G401.6 (cell line): ENCODE results near the gene CD109.
"Not testable (repeated sequence)": the region's sequence is repeated elsewhere in the genome, so short reads cannot be mapped to it uniquely, and the experiment has no call there.

ENCODE experiments used
- FAIRE-seq: peaks from 2 replicates; lab custom pipeline; 2012; peaks lifted over from hg19 to GRCh38; lab: Jason Lieb, UNC

The CD109 gene

DNA sequence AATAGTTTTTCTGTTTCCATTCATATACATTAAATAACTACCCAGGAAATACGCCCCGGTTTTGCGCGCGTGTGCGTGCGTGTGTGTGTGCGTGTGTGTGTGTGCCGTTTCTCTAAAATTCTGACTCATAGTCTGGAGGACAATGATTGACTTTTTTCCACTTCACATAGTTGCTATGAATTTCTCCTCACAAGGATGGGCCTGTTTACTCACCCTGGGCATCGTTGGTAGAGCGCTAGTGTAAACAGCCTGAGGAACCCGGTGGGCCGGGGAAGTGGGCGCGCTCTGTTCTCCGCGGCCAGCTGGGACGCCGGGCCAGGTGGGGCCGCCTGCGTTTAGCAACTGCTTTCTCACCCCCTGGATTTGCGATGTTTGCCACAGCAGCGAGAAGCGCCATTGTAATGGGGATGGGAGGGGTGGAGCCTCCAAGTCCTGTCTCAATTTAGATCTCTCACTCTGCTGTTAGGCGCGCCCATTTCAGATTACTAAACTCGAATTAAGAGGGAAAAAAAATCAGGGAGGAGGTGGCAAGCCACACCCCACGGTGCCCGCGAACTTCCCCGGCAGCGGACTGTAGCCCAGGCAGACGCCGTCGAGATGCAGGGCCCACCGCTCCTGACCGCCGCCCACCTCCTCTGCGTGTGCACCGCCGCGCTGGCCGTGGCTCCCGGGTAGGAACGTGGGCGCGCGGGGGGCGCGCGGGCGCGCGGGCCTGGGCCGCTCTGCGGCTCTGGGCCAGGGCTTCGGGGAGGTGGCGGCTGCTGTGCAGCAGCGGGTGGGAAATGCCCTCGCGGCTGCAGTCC is at the start of gene CD109:
Gene CD109 (plus strand): TSS at position 585 of the 803 bp plus-strand sequence. CDS start 13 bp downstream, at position 598.
- no peak for FAIRE-seq

DNA sequence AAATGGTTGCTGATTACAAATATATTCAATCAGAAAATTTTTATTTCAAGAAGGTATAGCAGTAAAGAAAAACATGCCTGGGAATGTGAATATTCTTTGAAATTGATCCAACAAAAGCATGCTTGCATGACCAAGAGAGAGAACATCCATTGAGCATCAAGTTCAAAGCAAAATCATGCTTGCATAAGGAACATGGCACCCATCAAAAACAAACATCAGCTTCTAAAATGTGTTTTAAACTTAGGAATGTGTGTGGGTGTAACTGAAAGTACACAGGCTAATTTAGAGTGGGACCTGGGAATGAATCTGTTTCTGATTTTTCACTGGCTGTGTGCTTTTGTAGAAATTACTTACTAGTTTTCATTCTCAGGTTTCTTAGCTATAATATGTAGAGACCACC is 47.8 kb upstream of the CD109 start:
- FAIRE-seq = no peak

DNA sequence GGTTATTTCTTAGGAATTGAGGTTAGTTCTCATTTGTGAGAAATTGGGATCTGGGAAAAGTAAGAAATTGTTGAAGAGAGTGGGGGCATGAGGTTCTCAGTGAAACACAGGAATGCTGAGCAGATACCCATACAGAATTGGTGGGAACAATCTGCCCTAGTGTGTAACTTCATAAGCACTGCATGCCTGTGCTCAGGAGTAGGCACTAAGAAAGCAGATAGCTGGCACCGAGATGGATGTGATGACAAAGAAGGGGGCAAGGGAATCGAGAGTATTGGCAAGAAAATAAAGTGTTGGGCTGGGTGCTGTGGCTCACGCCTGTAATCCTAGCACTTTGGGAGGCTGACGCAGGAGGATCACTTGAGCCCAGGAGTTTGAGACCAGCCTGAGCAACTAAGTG is 46.2 kb upstream of the CD109 start:
- no peak for FAIRE-seq

DNA sequence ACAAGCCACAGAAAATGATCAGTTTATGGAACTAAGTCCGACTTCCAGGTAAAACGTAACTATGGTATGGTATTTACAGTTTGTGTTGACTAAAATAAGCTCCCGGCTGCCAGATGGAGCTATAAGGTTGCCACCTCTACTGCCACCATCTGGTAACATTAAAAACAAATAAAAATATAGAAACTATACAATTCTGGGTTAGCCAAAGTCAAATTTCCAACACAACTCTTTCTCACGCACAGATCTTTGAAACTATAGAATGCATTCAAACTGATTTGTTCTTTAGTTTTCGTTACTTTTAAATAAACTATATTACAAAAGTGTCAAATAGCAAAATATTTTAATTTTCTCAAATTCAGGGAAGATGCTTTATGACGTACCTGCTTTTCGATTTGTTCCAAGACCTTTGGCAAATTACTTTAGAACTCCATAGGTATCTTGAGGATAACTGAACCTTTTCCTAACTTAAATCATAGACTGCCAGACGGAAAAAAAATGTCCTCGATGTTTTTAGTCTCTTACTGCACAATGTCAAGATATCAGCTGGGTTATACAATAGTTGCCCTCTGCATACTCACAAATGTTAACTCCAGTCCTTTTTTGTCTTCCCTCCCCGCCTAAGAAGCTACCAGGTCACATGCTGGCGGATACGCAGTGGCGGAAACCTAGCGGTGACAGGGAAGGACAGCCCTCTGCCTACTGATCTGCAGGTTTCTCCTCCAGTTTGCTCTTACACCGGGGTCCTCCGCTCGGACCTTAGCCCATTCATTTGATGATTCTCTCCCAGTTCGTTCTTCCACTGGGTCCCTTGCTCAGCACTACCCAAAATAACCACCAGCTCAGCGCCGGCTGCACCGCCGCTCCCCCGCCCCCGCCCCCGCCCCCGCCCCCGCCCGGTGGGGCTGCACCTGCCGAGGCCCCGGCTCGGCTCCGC is 43.1 kb upstream of the CD109 start:
- FAIRE-seq = peak; percentile 90

DNA sequence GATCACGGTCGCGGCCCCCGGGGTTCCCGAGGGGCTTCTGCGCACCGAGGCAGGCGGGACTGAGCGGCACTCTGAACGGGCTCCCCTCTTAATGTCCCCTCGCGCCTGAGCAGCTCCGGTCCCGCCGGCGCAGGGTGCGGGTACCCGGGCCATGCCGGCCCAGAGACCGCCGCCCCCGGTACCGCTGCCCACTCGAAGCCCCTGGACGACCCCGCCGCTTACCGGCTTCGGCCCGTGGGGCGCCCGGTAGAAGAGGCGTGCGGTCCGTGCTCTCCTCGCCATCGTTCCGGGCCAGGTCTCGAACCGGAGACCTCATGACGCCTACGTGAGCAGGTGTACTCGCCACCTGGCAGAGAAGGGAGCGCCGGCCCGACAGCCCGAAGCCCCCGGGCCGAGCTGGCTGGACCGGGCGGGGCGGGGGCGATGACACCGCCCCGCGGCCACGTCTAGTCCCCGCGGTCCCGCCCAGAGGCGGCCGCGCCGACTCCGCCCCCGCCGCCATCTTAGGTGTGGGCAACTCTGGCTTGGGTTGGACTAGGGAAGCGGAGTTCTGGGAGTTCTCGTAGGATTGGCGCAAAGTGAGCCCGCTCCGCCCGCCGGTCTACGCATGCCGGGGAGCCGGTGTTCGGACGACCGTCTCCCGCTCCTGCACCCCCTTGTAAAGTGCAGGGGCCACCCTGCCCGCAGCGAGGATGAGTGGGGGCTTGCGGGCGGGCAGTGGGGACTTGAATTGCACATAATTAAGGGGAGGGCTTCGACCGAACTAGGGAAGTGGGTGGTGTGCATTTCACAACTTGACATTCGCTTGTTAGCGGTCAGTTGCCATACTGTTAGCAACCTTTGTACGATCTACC is 42.2 kb upstream of the CD109 start, which contains the start of gene SLC17A5:
Gene SLC17A5 (minus strand): TSS at position 422 of the 854 bp plus-strand sequence. CDS start 106 bp downstream, at position 316.
- FAIRE-seq = peak; percentile 42

DNA sequence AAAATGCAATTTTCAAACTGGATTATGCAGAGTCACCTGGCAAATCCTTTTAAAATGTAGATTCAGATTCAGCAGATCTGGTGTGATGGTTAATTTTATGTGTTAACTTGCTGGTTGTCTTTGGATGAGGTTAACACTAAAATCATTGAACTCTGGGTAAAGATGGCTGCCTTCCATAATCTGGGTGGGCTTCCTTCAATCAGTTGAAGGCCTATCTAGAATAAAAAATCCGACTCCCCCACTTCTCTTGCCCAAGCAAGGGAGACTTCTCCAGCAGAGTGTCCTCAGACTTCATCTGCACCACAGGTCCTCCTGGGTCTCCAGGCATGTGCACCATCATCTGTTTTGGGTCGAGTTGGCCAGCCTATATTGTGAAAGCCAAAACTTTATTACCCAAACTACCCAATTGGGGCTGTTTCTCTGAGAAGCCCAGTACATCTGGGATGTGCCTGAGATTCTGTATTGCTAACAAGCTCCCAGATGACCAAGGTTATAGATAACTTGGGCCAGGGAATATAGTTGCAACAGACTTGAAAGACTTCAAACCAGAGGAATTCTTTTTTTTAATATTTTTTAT is 40.6 kb upstream of the CD109 start:
- no peak for FAIRE-seq

DNA sequence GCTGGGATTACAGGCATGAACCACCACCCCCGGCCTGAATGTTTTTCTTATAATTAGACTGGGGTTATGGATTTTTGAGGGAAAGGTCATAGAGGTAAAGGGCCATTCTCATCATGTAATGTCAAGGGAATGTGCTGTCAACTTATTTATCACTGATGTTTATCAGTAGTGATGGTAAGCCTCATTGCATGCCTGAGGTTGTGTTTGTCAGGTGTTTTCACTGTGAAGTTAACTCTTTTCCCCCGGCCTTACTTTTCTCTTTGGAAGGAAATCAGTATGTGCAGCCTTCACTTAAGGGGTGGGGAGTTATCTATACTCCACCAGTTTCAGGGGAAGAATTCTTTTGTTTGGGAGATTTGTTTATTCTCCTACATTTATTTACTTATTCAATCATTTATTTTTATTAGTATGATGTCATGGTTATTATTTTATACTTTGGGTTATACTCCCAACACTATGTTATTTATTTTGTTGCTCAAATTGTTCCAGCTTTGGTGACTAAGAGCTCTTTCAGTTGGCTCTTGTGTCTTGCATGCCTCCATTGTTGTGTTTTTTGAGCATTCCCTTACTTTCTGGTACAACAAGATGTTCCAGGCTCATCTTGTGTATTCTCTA is 39.4 kb upstream of the CD109 start:
- FAIRE-seq = no peak

DNA sequence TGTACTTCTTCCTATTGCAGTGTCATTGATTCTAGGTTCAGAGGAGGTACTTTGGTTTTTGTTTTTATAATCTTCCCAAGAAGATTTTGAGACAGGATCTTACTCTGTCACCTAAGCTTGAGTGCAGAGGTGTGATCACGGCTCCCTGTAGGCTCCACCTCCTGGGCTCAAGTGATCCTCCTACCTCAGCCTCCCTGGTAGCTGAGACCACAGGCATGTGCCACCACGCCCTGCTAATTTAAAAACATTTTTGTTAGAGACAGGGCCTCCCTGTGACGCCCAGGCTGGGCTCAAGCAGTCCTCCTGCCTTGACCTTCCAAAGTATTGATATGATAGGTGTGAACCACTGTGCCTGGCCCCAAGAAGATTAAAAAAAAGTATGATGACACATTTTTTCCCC is 38.8 kb upstream of the CD109 start:
- FAIRE-seq = no peak

DNA sequence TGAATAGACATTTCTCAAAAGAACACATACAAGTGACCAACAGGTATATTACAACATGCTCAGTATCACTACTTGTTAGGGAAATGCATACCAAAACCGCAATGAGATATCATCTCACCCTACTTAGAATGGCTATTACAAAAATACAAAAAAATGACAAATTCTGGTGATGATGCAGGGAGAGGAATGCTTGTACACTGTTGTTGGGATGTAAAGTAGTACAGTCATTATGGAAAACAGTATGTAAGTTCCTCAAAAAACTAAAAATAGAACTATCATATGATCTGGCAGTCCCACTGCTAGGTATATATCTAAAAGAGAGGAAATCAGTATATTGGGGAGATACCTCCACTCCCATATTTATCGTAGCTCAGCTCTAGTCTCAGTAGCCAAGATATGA is 31.3 kb upstream of the CD109 start:
- FAIRE-seq = no peak

DNA sequence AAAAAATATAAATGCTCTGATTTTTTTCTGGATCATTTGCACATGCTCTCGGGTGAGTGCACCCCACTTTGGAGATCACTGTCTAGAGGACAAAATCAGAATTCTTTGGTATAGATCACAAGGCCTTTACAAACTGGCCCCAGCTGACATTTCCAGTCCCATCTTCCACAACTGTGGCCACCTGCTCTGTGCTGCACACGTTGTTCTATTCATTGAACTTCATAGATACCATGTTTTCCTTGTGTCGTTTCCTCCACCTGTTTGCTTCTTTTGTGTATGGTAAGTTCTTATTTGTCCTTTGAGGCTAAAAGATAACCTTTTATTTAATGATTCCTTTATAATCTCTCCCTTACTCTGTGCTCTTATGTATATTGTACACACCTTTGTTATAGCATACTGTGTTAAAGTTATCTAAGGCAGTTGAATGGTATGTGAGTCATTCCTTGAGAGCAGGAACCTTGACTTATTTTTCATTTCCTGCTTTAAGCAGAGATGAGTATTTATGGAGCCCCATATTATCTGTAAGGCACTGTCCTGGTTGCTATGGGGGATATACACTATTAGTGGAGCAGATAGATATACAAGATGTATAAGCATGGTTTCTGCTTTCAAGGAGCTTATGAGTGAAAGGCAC is 30.2 kb upstream of the CD109 start:
- FAIRE-seq = no peak

DNA sequence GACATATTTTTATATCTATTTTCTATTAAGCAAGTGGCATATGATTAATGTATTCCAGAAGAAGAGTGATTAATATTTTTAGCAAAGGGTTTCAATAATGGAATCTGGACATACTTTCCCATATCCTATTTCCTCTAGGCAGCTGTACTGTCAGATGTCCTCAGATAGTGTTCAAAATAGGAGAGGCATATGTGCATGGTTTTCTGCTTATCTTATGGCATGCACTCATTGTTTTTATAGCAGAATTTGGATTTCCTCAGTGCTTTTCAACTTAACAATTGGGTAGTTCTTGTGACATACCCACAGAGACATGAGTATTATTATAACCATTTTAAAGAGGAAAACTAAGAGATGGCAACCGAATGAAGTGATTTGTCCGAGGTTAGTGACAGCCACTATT is 29.6 kb upstream of the CD109 start:
- no peak for FAIRE-seq

DNA sequence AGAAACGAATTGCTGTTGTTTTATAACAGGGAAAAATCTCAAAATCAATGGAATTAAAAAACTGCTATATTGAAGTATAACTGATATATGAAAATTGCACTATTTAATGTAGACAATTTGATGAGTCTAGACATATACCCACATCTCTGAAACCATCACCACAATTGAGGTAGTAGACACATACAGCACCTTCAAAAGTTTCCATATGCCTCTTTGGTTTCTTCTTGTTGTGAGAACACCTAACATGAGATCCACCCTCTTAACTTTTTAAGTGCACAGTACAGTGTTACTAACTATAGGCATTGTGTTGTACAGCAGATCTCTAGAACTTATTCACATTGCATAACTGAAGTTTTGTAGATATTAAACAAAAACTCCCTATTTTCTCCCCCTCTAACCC is 28.2 kb upstream of the CD109 start:
- no peak for FAIRE-seq

DNA sequence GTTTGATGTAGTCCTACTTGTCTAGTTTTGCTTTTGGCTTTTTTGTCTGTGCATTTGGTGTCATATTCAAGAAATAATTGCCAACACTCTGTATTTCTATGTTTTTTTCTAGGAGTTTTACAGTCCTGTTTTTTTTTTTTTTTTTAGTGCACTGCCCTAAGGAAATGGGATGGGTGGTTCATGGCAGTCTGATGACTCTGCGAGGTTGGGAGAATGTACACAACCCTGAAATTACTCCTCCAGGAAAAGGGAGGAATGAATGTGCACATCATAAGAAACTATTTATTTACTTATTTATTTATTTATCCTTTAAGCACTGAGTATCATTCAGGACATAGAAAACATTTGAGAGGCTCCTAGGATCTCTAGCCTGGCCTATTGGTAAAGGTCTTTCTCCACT is 27.0 kb upstream of the CD109 start:
- FAIRE-seq = no peak

DNA sequence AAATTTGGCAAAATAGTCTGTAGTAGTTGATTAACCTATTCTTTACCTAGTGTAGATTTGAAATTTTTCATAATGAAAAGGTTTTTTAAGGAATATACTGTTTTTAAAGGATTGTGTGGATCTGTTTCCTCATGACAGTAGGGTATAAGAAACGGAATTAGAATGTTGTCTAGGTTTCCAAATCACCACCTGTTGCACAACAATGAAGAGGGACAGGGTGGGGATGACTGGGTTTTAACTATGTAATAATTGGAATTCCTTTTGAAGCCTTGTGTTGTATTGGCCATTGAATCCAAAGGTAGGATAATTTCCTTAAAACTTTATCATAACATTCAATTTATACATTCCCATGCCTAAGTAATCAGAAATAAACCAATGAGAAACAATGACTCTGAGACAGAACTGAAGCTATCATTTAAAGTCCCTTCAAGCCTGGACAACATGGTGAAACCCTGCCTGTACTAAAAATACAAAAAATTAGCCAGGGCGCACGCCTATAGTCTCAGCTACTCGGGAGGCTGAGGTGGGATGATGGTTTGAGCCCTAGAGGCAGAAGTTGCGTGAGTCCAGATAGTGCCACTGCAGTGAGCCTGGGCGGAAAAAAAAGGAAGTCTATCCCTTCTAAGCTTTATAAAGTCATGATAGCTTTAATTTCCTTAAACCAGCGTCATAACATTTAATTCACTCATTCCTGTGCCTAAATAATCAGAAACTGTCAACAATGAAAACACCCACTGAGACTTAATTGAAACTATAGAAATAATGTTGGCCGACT is 23.9 kb upstream of the CD109 start:
- no peak for FAIRE-seq

DNA sequence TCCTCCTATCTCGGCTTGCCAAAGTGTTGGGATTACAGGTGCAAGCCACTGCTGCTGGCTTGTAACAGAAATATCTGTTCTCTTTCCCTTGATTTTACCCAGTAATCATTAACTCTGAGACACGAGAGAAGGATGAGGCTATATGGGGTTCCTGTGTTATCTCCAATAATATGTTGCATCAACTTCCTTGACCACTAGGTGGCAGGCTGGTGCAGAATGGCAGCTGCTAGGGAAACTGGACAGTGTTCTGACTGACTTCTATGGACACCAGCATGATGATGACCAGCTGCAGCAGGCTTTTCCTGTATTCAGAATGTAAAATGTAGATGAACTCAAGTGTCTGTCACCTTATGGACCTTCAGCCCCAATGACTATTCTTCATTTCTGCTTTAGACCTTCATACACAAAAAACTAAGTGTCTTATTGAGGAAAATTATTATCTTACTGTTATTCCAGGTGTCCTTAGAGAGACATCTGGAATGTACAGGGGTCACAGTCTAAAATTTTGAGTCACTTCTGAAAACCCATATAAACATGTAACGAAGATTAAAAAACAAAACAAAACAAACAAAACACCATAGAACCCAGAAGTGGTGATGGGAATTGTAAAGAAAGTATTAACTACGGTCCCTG is 20.4 kb upstream of the CD109 start:
- peak; percentile 78 for FAIRE-seq

DNA sequence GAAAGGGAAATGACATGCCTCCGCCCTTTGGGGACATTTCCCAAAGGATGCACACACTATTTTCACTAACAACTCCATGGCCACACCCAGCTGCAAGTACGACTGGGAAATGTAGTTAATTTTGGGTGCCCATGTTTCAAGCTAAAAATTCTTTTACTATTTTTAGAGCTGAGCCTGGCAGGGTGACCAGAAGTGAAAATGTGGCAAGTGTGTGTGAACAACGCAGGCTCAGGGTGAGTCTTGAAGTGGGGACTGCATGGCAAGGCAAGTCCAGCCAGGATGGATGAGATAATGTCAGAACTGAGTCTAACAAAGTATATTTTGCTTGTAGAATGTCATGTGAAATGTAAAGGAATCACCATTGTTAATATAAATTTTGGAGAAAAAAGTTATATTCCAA is 17.0 kb upstream of the CD109 start:
- no peak for FAIRE-seq

DNA sequence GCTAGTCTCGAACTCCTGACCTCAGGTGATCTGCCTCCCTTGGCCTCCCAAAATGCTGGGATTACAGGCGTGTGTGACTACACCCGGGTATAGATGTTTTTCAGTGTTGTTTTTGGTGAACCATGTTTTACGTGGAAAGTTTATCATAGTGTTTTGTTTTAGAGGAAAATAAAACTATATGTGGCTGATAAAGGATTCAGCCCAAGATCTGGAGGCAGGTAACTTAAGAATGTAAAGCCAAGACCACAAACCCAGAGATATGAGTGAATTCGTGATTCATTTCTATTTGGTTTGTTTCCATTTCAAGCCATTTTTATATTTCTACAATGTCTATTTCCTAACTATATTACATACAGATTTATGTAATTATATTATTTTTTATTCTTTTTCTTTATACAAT is 16.2 kb upstream of the CD109 start:
- FAIRE-seq = peak; percentile 11

DNA sequence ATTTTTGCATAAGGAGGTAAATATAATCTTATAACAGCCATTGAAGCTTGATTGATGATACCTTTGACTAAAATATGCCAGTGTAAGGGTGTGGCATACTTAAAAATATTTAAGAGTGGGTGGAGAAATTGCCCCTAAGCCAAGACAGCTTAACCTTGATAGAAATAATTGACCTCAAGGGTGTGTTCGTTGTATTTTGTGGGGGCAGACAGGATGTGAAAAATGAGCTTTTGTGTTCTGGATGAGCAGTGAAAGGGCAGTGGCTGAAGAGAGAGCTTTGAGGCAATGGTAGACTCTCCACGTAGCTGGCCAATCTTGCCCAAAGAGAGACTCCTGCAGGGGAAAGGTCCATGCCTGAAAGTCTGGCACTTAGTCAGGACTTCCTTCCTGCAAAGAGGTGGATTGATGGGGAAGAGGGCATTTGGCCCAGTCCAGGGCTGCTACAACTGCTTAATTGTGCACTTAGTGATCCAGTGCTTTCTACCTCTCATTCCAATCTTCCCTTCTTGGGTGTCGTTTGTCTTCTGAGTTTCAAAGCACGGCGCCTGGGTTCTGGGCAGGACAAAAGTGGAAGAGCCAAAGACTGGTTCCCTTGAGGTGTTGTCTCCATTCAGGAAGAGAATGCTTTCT is 15.6 kb upstream of the CD109 start:
- no peak for FAIRE-seq

DNA sequence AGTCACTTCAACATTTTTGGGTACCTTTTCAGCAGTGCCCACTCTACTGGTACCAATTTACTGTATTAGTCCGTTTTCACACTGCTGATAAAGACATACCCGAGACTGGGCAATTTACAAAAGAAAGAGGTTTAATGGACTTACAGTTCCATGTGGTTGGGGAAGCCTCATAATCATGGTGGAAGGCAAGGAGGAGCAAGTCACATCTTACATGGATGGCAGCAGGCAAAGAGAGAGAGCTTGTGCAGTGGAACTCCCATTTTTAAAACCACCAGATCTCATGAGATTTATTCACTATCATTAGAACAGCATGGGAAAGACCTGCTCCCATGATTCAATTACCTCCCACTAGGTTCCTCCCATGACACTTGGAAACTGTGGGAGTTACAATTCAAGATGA is 12.4 kb upstream of the CD109 start:
- not testable (repeated sequence) for FAIRE-seq
